ENCODE measurements around the gene S100A11. TPM values are rescaled to one million over a fixed set of nuclear protein-coding genes. Genes with fewer than 3 reads are reported as not detected.

The S100A11 gene
- total RNA-seq, 3 donors from 2014 or later, result 220 to 325 (median 275) TPM

DNA sequence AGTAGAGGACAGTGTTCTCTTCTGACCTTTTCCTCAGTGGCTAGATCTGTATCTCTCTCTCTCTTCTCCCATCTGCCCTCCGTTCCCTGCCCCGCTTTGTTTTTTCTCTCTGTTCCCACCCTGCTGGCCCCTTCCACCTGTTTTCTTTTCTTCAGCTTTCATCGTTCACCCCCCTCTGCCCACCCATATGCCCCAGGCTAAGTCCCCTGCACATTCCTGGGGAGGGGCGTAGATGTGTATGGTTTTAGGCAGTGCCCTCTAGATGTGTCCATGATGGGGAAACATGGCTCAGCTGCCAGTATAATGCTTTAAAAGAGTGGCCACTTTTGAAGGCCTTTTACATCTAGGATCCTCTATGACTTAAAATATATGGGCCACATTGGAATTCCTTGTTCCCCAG is 13.6 kb downstream of the S100A11 start:
- Histone ChIP-seq H3K27me3 (no peaks in the 10 kb centered on the region), H3K4me3 (no peak overlapping the region), H3K27ac (no peak overlapping the region), H3K9me3 (no peaks in the 10 kb centered on the region), H3K36me3 (no peaks in the 10 kb centered on the region), H3K4me1 (no peaks in the 10 kb centered on the region)
- intact Hi-C loops (cut with DNase I; ENCODE audit: low total_unique reads), result no loop called here
- TF ChIP-seq, protein P1, sequence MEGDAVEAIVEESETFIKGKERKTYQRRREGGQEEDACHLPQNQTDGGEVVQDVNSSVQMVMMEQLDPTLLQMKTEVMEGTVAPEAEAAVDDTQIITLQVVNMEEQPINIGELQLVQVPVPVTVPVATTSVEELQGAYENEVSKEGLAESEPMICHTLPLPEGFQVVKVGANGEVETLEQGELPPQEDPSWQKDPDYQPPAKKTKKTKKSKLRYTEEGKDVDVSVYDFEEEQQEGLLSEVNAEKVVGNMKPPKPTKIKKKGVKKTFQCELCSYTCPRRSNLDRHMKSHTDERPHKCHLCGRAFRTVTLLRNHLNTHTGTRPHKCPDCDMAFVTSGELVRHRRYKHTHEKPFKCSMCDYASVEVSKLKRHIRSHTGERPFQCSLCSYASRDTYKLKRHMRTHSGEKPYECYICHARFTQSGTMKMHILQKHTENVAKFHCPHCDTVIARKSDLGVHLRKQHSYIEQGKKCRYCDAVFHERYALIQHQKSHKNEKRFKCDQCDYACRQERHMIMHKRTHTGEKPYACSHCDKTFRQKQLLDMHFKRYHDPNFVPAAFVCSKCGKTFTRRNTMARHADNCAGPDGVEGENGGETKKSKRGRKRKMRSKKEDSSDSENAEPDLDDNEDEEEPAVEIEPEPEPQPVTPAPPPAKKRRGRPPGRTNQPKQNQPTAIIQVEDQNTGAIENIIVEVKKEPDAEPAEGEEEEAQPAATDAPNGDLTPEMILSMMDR (IDR thresholded peaks at IDR 0.05), result no peak
- TF ChIP-seq POLR2AphosphoS5 (IDR thresholded peaks at IDR 0.05), result no peak
- TF ChIP-seq POLR2A (IDR thresholded peaks at IDR 0.05), result no peak
- no peak for DNase-seq (ENCODE audit: low spot score in 2 of 2)

GRCh38 chr1:152022474-152022873 is 14.3 kb downstream of the S100A11 start:
- Histone ChIP-seq H3K27ac (no peak overlapping the region), H3K9me3 (no peaks in the 10 kb centered on the region), H3K4me3 (no peak overlapping the region), H3K27me3 (no peaks in the 10 kb centered on the region), H3K4me1 (no peaks in the 10 kb centered on the region), H3K36me3 (no peaks in the 10 kb centered on the region)
- no peak for DNase-seq (ENCODE audit: low spot score in 2 of 2)
- intact Hi-C loops (cut with DNase I; ENCODE audit: low total_unique reads), result no loop called here
- TF ChIP-seq POLR2A (IDR thresholded peaks at IDR 0.05), result no peak
- no peak for TF ChIP-seq POLR2AphosphoS5 (IDR thresholded peaks at IDR 0.05)
- TF ChIP-seq, protein P1 (IDR thresholded peaks at IDR 0.05), result no peak

- Histone ChIP-seq H3K4me3 (no peak overlapping the region), H3K4me1 (no peaks in the 10 kb centered on the region), H3K27me3 (no peaks in the 10 kb centered on the region), H3K27ac (no peak overlapping the region), H3K9me3 (no peaks in the 10 kb centered on the region), H3K36me3 (no peaks in the 10 kb centered on the region)
- DNase-seq (ENCODE audit: low spot score in 2 of 2), result no peak
- TF ChIP-seq POLR2AphosphoS5 (IDR thresholded peaks at IDR 0.05), result no peak
- TF ChIP-seq POLR2A (IDR thresholded peaks at IDR 0.05), result no peak
- TF ChIP-seq, protein P1 (IDR thresholded peaks at IDR 0.05), result no peak
- intact Hi-C loops (cut with DNase I; ENCODE audit: low total_unique reads), result no loop called here
Measured at GRCh38 chr1:152021569-152021968, 15.2 kb downstream of the S100A11 start.

DNA sequence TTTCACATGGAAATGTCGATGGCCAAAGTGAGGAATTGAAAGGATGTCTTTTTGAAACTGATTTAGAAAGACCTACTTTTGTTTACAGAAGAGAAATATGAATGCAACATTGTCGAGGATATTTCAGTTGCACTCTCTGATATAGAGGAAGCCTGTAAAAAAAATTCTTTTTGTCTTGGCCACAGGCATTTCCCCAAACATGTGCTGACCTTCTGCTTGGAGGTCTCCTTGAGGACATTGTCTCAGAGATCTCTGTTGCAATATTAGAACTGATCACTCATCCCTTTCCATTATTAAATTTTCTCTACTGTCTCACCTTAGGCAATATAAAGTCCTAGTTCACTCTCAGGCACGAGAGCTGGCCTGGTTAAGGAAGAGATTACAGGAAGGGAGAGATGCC is 16.0 kb downstream of the S100A11 start:
- intact Hi-C loops (cut with DNase I; ENCODE audit: low total_unique reads), result no loop called here
- H3K27ac ChIP-seq, result no peak overlapping the region
- H3K27me3 ChIP-seq, result no peaks in the 10 kb centered on the region
- H3K4me3 ChIP-seq, result no peak overlapping the region
- no peak for DNase-seq (ENCODE audit: low spot score in 2 of 2)
- no peaks in the 10 kb centered on the region for H3K36me3 ChIP-seq
- H3K9me3 ChIP-seq, result no peaks in the 10 kb centered on the region
- TF ChIP-seq, protein P1 (IDR thresholded peaks at IDR 0.05), result no peak
- no peak for TF ChIP-seq POLR2A (IDR thresholded peaks at IDR 0.05)
- TF ChIP-seq POLR2AphosphoS5 (IDR thresholded peaks at IDR 0.05), result no peak
- H3K4me1 ChIP-seq, result no peaks in the 10 kb centered on the region

DNA sequence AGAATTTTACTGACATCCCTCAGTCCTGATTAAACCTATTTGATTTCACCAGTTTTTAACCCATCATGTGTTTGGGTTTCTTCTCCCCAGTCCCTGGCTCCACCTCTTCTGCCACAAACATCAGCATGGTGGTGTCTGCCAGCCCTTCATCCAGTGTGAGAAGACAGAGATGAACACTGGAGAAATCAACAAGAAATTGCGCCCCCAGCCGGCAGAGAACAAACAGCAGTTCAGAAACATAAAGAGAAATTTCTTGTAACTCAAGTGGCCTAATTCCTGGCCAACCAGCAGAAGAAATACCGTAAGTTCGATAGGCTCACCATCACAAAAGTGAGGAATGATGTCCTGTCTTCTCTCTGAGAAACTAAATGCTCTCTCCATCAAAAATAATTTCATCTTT is 18.3 kb downstream of the S100A11 start:
- intact Hi-C loops (cut with DNase I; ENCODE audit: low total_unique reads), result no loop called here
- DNase-seq (ENCODE audit: low spot score in 2 of 2), result no peak
- TF ChIP-seq, protein P1 (IDR thresholded peaks at IDR 0.05), result no peak
- TF ChIP-seq POLR2AphosphoS5 (IDR thresholded peaks at IDR 0.05), result no peak
- no peak for TF ChIP-seq POLR2A (IDR thresholded peaks at IDR 0.05)
- Histone ChIP-seq H3K4me1 (no peaks in the 10 kb centered on the region), H3K36me3 (no peaks in the 10 kb centered on the region), H3K9me3 (no peaks in the 10 kb centered on the region), H3K27ac (no peak overlapping the region), H3K4me3 (no peak overlapping the region), H3K27me3 (no peaks in the 10 kb centered on the region)

Data from breast epithelium (tissue), 4 donors.